Posterior cingulate gyrus (tissue), 11 donors: ENCODE results near the gene MCF2L2.

Experiments used
- DNase-seq, 10 donors: peaks; one replicate each; pipeline versions ENCODE4 v3.0.0 to v3.0.0-alpha.2; 2020 to 2021; ENCODE audit warnings: mixed read lengths in 3 of 10
- intact Hi-C: fragments of 100-400 bp; cut with DNase I; formaldehyde crosslinking; loops from one replicate; pipeline ENCODE4 v1.15.1; 2023

The MCF2L2 gene

DNA sequence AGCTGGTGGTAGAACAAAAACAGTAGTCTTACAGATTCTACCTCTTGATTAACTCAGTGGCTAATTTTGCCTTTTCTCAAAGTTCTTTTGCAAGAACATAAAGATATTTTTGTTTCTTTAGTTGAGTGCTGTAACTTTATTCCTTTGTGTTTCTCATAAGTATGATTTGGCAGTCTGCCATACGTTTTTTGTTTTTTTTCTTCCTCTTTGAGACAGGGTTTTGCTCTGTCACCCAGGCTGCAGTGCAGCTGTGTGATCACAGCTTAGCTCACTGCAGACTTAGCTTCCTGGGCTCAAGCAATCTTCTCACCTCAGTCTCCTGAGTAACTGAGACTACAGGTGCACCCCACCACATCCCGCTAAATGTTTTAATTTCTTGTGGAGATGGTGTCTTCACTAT, 153.0 kb downstream of the MCF2L2 start:
- intact Hi-C loops, result loop anchor here (1.0 kb wide), 1 partner anchor 19 kb away; no protein-coding TSS in a partner anchor
- no peak for DNase-seq

DNA sequence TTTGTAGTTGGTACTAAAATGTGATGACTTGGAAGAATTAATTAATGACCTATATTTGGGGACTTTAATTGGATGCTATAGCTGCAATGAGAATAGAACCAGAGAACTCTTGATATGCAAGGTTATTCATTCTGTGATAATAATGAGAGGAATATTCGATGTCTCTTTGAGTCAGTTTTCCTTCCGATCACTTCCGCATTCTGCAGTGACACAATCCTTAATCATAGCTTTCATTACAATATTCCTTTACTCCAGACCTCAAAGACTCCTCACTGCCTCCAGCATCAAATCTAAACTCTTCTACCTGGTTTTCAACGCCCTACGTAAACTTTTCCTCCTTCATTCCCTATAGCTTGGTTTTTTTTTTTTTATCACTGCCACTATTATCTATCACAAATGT, 153.8 kb downstream of the MCF2L2 start:
- no peak for DNase-seq
- intact Hi-C loops, result loop anchor here (1.0 kb wide), 1 partner anchor 18 kb away; no protein-coding TSS in a partner anchor

DNA sequence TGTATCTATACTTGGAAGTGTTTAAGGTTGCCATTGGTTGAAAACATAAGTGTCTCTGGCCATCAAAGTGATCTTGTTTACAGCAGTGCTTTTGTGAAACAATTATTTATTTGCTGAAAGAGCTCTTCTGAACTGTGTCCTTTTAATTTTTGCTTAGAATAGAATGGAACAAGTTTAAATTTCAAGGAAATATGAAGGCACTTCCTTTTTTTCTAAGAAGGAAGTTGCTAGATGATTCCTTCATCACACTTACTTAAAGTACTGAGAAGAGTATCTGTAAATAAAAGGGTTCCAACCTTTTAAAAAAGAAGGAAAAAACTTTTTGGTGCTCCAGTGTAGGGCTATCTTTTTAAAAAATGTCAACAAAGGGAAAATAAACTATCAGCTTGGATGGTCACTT, 155.6 kb downstream of the MCF2L2 start:
- intact Hi-C loops, result no loop called here
- DNase-seq, result no peak

DNA sequence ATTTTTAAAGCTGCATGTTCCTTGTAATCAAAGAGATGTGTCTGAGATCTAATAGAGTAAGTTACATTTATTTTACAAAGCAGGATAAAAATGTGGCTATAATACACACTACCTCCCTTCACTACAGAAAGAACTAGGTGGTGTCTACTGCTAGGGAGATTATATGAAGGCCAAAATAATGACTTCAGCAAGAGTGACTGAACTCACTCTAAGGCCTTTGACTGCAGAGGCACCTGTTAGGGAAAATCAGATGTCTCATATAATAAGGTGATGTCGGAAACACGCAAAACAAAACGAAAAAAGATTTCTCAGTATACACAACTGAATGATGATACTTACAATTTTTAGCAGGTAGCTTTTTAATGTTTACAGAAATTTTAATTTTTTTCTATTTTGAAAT, 156.3 kb downstream of the MCF2L2 start:
- intact Hi-C loops, result no loop called here
- no peak for DNase-seq

DNA sequence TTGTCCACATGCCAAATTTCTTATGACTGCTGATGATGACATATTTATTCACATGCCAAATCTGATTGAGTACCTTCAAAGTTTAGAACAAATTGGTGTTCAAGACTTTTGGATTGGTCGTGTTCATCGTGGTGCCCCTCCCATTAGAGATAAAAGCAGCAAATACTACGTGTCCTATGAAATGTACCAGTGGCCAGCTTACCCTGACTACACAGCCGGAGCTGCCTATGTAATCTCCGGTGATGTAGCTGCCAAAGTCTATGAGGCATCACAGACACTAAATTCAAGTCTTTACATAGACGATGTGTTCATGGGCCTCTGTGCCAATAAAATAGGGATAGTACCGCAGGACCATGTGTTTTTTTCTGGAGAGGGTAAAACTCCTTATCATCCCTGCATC, 158.1 kb downstream of the MCF2L2 start:
- no peak for DNase-seq
- intact Hi-C loops, result no loop called here

DNA sequence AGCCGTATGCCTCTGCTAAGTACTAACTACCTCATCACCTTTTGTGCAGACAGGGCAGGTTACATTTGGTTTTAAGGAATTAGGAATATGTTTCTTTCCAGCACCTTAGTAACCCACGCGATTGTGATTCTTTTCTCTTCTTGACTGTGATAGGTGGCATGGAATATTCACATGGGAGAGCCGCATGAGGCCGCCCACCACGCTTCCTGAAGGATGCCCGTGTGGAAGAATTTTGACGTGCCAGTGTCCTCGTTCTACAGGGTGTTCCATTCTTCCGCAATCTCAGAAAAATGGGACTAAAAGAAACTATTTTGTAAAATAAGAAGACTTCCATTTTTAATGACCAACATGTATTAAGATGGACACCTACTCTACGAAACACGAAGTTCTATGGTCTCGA, 159.1 kb downstream of the MCF2L2 start:
- intact Hi-C loops, result no loop called here
- DNase-seq, result no peak

DNA sequence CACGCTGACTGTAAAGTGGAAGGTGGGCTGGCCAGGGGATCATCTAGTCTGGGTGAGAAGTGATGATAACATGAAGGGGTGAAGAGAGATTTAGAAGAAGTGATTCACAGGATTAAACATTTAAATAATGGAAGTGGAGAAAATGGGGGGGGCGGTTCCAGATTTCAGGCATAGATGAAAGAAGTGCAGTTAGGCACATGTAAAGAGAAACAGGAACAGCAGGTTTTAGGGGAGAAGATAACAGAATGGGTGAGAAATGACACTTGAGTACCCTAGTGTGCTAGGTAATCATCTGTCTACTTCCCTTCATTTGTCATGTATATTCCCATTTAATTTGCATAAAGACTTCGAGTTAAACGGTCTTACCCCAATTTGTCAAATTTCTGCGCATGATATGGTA, 160.1 kb downstream of the MCF2L2 start:
- no peak for DNase-seq

DNA sequence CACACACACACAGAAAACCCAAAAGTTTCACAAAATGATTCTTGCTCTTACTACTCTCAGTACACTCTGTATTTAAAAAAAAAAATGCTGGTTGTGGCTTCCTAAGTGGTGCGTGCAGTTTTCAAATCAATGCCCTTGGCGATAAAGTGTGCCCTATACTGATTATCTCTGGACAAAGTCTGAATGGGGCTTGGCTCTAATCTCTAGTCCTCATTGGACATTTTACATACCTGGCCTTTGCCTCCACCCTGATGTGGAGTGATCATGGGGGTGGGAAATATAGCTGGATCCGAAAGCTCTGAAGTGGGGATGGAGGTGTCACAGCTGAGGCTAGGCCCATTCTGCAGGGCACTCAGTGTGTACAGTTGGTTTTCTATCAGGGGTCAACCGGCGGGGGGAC, 161.3 kb downstream of the MCF2L2 start:
- intact Hi-C loops, result no loop called here
- no peak for DNase-seq

More for the DNA sequence above, 160.1 kb downstream of the MCF2L2 start:
- intact Hi-C loops, result no loop called here

DNA sequence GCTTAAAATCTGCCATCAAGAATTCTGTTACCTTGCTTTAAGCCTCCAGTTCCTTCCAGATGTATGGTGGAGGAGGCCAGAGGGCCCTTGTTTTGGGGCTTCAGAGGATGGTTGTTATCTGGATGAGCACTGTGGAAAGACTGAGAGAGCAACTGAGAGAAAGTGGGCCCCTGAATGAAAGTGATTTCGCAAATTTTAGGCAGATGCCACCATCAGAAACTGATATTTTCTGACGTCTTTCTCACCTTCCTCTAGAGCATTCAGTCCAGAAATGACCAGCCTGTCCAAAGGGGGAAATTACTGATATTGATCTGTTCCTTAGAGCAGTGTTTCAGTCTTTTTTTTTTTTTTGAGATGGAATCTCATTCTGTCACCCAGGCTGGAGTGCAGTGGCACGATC, 162.0 kb downstream of the MCF2L2 start:
- intact Hi-C loops, result no loop called here

DNA sequence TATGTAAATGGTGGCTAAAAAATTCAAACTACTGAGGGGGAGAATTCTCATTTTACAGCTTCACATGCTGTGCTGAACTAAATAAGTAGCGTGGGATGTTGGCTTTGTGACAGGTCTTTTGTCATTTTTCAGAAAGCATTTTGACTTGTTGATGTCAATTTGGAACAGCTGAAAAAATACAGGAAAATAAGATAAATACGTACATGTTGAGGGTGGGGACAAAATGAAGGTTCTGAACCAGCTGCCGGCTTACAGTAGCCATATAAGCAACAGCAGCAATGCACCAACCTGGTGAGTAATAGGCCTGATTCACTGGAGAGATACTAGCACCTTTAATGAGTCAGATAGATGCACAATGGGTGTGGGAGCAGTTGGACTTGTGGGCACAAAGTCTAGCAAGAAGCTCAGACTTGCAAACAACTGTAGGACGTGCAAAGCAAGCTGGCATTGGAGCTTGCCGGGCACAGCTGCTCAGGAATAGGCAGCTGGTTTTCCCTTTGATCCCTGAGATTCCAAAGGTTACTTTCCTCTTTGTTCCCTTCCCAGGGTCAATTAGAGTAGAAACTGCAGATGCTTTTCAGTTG, 162.5 kb downstream of the MCF2L2 start:
- DNase-seq, result peak in 1 of 10 donors; percentile 12
- intact Hi-C loops, result no loop called here

More for the DNA sequence above, 162.0 kb downstream of the MCF2L2 start:
- no peak for DNase-seq

DNA sequence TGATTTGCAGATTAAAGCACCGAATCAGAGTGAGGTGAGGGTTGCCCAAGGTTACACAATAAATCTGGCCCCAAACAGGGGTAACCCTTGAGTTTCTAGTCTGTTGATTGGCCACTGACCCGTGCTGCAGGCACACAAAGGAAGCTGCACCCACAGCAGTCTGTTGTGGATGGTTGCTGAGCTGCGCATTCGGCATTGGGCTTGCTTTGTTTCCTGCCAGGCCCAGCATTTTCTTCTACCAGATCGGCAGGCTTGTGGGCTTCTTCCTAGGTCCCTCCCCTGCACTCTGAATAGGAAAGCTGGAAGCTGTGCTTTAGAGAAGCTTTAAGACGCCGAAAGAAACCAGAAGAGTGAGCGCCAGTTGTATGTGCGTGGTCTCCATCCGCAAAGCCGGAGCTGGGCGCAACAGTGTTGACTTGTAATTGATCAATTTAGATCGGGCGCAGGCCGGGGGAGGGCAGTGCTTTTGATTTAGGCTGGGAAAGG, 163.2 kb downstream of the MCF2L2 start:
- DNase-seq, result peak in 2 of 10 donors; percentile 13 to 81
- intact Hi-C loops, result no loop called here

DNA sequence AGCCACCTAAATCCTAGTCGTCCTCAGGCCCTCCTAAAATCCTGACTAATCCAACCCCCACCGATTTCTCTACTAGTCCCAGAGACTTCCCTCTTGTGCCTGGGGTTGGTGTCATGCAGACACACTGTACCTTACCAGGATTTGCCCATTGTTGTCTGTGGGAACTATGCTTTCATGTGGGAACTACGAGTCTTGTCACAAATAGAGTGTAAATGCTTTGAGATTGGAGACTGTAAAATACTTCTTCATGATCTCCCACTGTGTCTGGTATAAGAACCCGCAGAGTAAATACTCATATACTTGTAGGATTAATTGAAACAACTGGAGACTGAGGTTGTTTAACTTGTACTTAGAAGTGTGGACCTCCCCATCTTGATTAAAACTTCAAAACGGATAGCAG, 164.2 kb downstream of the MCF2L2 start:
- DNase-seq, result no peak
- intact Hi-C loops, result no loop called here

DNA sequence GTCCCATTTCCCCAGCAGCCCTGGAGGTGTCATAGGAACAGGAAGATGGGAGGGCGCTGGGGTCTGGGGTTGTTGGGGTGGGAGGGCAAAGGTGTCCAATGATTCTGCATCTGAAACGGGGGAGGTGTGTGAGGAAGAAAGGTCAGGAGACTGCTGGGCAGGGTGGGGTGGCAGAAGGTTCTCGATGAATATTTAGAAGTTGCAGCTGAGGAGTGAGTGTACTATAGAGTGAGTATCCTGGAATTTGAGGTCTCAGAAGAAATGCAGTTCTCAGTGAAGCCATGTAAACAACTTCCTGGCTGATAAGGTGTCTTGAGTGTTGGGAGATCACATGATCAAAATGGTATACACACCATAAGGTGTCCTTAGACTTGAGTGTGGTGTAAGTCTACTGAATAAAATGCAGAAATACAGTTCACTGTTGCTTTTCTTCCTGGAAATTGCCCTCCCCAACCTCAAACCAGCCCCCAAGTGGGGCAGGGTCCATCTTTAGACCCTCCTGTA, 165.5 kb downstream of the MCF2L2 start:
- intact Hi-C loops, result no loop called here
- no peak for DNase-seq

DNA sequence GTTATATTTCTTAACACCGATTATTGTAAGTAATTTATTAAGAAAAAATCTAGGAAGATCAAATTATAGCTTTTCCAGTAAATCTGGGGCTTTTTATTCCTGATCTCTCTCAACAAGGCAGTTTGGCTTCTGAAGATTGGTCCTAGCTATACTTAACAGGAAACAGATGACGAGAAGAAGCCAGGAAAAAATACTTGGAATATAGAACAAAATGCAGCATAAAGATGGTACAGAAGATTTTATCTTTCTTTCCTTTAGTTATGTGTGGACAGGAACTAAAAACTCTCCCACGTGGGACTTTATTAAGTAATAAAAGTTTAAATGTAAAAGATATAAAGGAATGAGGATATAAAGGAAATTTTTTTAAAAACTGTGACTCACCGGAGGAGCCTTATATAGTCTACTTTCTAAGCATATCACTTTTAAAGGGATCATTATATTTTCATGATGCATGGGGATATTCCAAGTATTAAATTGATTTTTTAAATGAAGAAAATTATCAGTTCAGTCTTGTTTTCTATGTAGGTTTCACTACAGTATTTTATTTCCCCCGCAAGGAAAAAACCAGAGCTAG, 167.2 kb downstream of the MCF2L2 start:
- intact Hi-C loops, result no loop called here
- DNase-seq, result no peak

DNA sequence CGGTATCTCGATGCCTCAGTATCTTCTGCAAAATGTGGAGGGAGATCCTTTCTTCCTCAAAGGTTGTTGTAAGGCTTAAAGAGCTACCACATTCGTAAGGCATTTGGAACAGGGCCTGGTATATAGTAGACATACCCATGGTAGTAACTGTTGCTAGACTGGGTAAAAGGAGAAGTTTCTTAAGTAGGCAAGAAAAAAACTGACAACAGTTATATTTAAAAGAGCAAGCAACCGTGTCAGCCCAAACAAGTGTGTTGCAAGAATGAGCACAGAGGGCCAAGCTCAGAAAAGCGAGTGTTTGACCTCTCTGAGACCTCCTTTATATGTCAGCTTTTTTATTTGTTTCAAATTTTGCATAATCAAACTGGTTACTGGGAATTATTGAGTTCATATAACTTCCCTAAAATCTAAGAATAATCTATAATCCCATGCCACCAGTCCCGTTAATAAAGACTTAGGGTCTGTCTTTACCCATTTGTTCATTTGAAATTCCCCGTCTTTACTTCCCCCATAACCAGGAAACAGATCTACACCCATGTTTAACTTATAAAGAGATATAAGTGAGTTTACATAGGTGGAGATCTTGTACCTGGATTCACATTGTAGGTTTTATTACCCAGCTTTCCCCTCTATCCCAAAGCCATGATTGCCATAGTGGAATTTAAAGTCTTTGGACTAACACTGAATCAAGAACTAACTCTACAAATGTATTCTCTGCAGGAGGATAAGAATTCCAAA, 168.1 kb downstream of the MCF2L2 start:
- DNase-seq, result no peak
- intact Hi-C loops, result no loop called here

DNA sequence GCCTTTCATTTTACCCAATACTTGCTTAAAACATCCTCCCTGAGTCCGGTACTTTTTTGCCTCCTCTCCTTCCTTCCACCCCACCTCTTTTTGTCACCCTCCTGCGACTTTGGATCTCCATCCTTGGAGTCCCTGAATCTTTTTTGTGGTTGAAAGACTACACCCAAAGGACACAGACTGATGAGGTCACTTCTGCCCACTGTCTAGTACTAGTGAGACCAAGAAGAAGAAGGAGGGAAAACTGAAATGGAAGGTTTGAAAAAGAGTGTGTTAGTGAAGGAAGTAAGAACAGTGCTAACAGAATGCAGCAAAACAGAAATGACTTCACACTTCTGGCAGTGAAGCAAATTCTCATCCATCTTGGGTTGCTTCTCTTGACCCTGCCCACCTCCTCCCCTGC, 168.8 kb downstream of the MCF2L2 start:
- intact Hi-C loops, result no loop called here

DNA sequence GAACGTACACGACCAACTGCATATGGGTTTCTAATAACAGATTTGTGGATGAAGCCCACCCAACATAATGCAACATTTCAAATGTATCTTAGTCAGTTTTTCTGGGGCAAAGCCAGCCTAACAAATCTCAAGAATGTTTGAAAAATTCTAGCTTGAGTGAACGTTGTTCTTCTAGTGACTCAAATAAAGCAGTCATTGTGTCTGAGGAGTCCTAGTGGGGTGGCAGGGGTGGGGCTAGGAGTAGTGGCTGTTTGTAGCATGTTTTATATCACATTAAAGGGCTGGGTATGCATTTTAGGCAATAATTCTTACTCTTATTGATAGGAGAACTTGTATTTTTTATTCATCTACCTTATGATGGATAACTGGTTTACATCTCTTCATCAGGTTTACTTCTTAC, 169.3 kb downstream of the MCF2L2 start:
- no peak for DNase-seq
- intact Hi-C loops, result no loop called here

More for the DNA sequence above, 168.8 kb downstream of the MCF2L2 start:
- DNase-seq, result no peak

DNA sequence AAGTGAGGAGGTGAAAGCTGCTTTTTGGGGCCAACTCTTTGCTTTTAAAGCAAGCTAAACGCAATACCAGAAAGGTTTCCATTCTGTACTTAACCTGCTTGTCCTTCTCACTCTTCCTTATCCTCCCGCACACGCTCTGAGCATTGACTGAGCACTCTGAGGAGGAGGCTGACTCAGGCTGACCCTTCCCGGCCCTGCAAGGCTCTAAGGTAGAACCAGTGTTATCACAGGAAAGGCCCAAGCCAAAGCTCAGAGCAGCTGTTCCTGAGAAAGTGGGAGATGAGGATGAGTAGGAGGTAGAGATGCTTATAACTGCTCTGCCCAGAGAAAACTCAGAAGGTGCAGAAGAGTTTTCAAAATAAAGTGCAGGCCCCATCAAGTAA, 173.1 kb downstream of the MCF2L2 start:
- no peak for DNase-seq
- intact Hi-C loops, result no loop called here

DNA sequence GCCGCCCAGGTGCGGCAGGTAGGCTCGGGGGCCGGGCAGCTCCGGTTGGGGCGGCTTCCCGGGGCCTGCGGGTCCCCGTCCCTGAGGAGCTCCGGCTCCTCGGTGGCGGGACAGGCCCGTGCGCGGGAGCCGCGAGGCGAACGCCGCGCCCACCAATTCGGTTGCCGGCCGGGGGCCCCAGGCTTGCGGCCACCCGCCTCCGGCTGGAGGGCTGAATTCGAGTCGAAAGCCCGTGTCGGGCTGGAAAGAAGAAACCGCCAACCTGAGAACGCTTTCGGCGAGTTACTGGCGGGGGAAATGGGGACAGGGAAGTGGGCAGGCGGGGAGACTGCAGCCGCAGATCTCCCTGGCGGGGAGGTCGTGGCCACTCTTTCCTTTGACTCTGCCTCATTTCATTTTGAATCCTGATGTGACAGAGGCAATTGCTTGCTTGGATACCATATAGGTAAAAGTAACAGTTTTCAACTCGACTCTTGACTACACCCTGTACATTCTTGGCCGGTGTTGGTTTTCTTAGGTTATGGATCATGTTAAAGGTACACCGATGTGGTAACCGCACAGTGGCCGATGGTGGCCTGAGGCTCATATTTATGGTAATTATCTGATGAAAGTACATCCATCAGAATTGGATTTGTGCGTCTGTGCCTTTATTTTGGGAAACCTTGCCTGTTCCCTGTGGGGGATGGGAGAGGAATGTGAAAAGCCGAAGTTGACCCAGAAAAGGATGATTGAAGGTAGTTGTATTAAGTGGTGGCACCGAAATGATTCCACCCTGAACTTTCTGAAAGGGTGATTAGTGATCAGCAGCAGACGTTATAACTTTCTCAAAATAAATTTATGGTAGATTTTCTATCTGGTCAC, 173.7 kb downstream of the MCF2L2 start:
- intact Hi-C loops, result no loop called here
- peak in 2 of 10 donors; percentile 69 to 79 for DNase-seq
